IgD-negative memory B cell (primary cell): Measurements from ENCODE around the gene STK32B. TPM values are rescaled to one million over a fixed set of nuclear protein-coding genes. Genes with fewer than 3 reads are reported as not detected.
"Not testable (repeated sequence)": the region's sequence is repeated elsewhere in the genome, so short reads cannot be mapped to it uniquely, and the experiment has no call there.

ENCODE experiments used
- H3K27ac Mint-ChIP-seq, 3 donors: one replicate each; pipeline ENCODE4 v1.8.0; 2020 to 2022; ENCODE audit warnings: mild to moderate bottlenecking in 3 of 3, mixed read lengths in 3 of 3, moderate library complexity in 1 of 3
- H3K27me3 Mint-ChIP-seq: one replicate; pipeline ENCODE4 v1.8.0; 2021; ENCODE audit warnings: mixed read lengths
- H3K36me3 Mint-ChIP-seq: one replicate; pipeline ENCODE4 v1.8.0; 2020; ENCODE audit warnings: mild to moderate bottlenecking, mixed read lengths
- H3K4me1 Mint-ChIP-seq, 3 donors: one replicate each; pipeline ENCODE4 v1.8.0; 2020 to 2022; ENCODE audit warnings: mixed read lengths in 3 of 3, mild to moderate bottlenecking in 1 of 3
- H3K4me3 Mint-ChIP-seq, 4 donors: one replicate each; pipeline ENCODE4 v1.8.0; 2020 to 2022; ENCODE audit warnings: mild to moderate bottlenecking in 4 of 4, mixed read lengths in 4 of 4, moderate library complexity in 3 of 4
- H3K9me3 Mint-ChIP-seq, 3 donors: one replicate each; pipeline ENCODE4 v1.8.0; 2020 to 2021; ENCODE audit warnings: mixed read lengths in 3 of 3, mild to moderate bottlenecking in 1 of 3
- polyA plus RNA-seq: library from polyadenylated mRNA; unstranded; fragments of 300-500 nt; fragmentation: Illumina TruSeq; gene quantifications from one replicate; pipeline ENCODE4 v1.2.3, GENCODE V29; 2021

Gene STK32B
- polyA plus RNA-seq, 1 donor from 2014 or later, result not detected

- Mint-ChIP-seq H3K4me1 (no peaks in the 10 kb centered on the region), H3K36me3 (no peaks in the 10 kb centered on the region), H3K27ac (no peak overlapping the region), H3K9me3 (peaks cover 0 to 3% (median 2%) of the 10 kb centered on the region in 3 donors), H3K4me3 (no peak overlapping the region), H3K27me3 (no peaks in the 10 kb centered on the region)
Measured at GRCh38 chr4:5162909-5163508, 111.7 kb downstream of the STK32B start.

GRCh38 chr4:5164221-5164912, 113.1 kb downstream of the STK32B start:
- Mint-ChIP-seq H3K4me1 (no peaks in the 10 kb centered on the region), H3K27me3 (no peaks in the 10 kb centered on the region), H3K9me3 (peaks cover 0 to 3% (median 2%) of the 10 kb centered on the region in 3 donors), H3K4me3 (no peak overlapping the region), H3K36me3 (no peaks in the 10 kb centered on the region), H3K27ac (peak overlapping the region in 1 of 3 donors; percentile 80)

- Mint-ChIP-seq H3K4me3 (peak overlapping the region in 1 of 4 donors; percentile 5), H3K9me3 (peaks cover 0 to 3% (median 2%) of the 10 kb centered on the region in 3 donors), H3K27me3 (no peaks in the 10 kb centered on the region), H3K36me3 (no peaks in the 10 kb centered on the region), H3K4me1 (no peaks in the 10 kb centered on the region), H3K27ac (no peak overlapping the region)
Measured at GRCh38 chr4:5165420-5166369, 114.4 kb downstream of the STK32B start.

- H3K36me3 Mint-ChIP-seq, result no peaks in the 10 kb centered on the region
- H3K4me1 Mint-ChIP-seq, result no peaks in the 10 kb centered on the region
- H3K9me3 Mint-ChIP-seq, result peaks cover 0 to 3% (median 2%) of the 10 kb centered on the region in 3 donors
- H3K27ac Mint-ChIP-seq, result no peak overlapping the region
- no peaks in the 10 kb centered on the region for H3K27me3 Mint-ChIP-seq
- H3K4me3 Mint-ChIP-seq, result no peak overlapping the region
Measured at GRCh38 chr4:5166377-5166776, 115.1 kb downstream of the STK32B start.

GRCh38 chr4:5168891-5169290, 117.6 kb downstream of the STK32B start:
- Mint-ChIP-seq H3K27ac (no peak overlapping the region), H3K4me3 (no peak overlapping the region), H3K27me3 (no peaks in the 10 kb centered on the region), H3K4me1 (no peaks in the 10 kb centered on the region), H3K9me3 (peaks cover 0 to 6% (median 4%) of the 10 kb centered on the region in 3 donors), H3K36me3 (no peaks in the 10 kb centered on the region)

- not testable (repeated sequence) for H3K27me3 Mint-ChIP-seq, H3K9me3 Mint-ChIP-seq, H3K27ac Mint-ChIP-seq, H3K4me3 Mint-ChIP-seq, H3K36me3 Mint-ChIP-seq, H3K4me1 Mint-ChIP-seq
Measured at GRCh38 chr4:5175836-5176235, 124.6 kb downstream of the STK32B start.

GRCh38 chr4:5184606-5185005, 133.3 kb downstream of the STK32B start:
- no peaks in the 10 kb centered on the region for H3K9me3 Mint-ChIP-seq
- H3K36me3 Mint-ChIP-seq, result no peaks in the 10 kb centered on the region
- H3K27ac Mint-ChIP-seq, result no peak overlapping the region
- no peak overlapping the region for H3K4me3 Mint-ChIP-seq
- H3K27me3 Mint-ChIP-seq, result peaks cover 3% of the 10 kb centered on the region
- peaks cover 0 to 1% (median 0%) of the 10 kb centered on the region in 3 donors for H3K4me1 Mint-ChIP-seq

- H3K27ac Mint-ChIP-seq, result peak overlapping the region in 1 of 3 donors; percentile 44
- H3K4me3 Mint-ChIP-seq, result no peak overlapping the region
- no peaks in the 10 kb centered on the region for H3K4me1 Mint-ChIP-seq
- H3K9me3 Mint-ChIP-seq, result no peaks in the 10 kb centered on the region
- peaks cover 3% of the 10 kb centered on the region for H3K27me3 Mint-ChIP-seq
- H3K36me3 Mint-ChIP-seq, result no peaks in the 10 kb centered on the region
Measured at GRCh38 chr4:5185551-5185950, 134.3 kb downstream of the STK32B start.

GRCh38 chr4:5186271-5187064, 135.2 kb downstream of the STK32B start:
- Mint-ChIP-seq H3K27ac (no peak overlapping the region), H3K4me3 (no peak overlapping the region), H3K4me1 (no peaks in the 10 kb centered on the region), H3K9me3 (no peaks in the 10 kb centered on the region), H3K36me3 (no peaks in the 10 kb centered on the region), H3K27me3 (peaks cover 3% of the 10 kb centered on the region)

GRCh38 chr4:5188130-5188529, 136.8 kb downstream of the STK32B start:
- peak overlapping the region in 1 of 3 donors; percentile 52 for H3K27ac Mint-ChIP-seq
- H3K4me1 Mint-ChIP-seq, result no peaks in the 10 kb centered on the region
- H3K4me3 Mint-ChIP-seq, result no peak overlapping the region
- no peaks in the 10 kb centered on the region for H3K36me3 Mint-ChIP-seq
- peaks cover 2% of the 10 kb centered on the region for H3K27me3 Mint-ChIP-seq
- no peaks in the 10 kb centered on the region for H3K9me3 Mint-ChIP-seq

- H3K36me3 Mint-ChIP-seq, result no peaks in the 10 kb centered on the region
- H3K27ac Mint-ChIP-seq, result no peak overlapping the region
- H3K4me1 Mint-ChIP-seq, result no peaks in the 10 kb centered on the region
- H3K4me3 Mint-ChIP-seq, result no peak overlapping the region
- no peaks in the 10 kb centered on the region for H3K9me3 Mint-ChIP-seq
- peaks cover 2% of the 10 kb centered on the region for H3K27me3 Mint-ChIP-seq
Measured at GRCh38 chr4:5191831-5192230, 140.6 kb downstream of the STK32B start.

GRCh38 chr4:5192271-5192670, 141.0 kb downstream of the STK32B start:
- Mint-ChIP-seq H3K27me3 (peaks cover 1% of the 10 kb centered on the region), H3K4me3 (no peak overlapping the region), H3K4me1 (no peaks in the 10 kb centered on the region), H3K27ac (no peak overlapping the region), H3K9me3 (no peaks in the 10 kb centered on the region), H3K36me3 (no peaks in the 10 kb centered on the region)

- Mint-ChIP-seq H3K27ac (no peak overlapping the region), H3K36me3 (no peaks in the 10 kb centered on the region), H3K4me3 (no peak overlapping the region), H3K27me3 (peaks cover 1% of the 10 kb centered on the region), H3K4me1 (no peaks in the 10 kb centered on the region), H3K9me3 (no peaks in the 10 kb centered on the region)
Measured at GRCh38 chr4:5192678-5193077, 141.4 kb downstream of the STK32B start.

GRCh38 chr4:5198656-5199541, 147.6 kb downstream of the STK32B start:
- Mint-ChIP-seq H3K4me3 (no peak overlapping the region), H3K27ac (no peak overlapping the region), H3K9me3 (peaks cover 0 to 6% (median 4%) of the 10 kb centered on the region in 3 donors), H3K36me3 (no peaks in the 10 kb centered on the region), H3K27me3 (peaks cover 2% of the 10 kb centered on the region), H3K4me1 (no peaks in the 10 kb centered on the region)
